Activated CD4-positive, CD25-positive, alpha-beta regulatory T cell treated with anti-CD3 and anti-CD28 coated beads, Interleukin-2, amount 50 U/mL, for 24 hours (primary cell): ENCODE measurements around the gene CNTD1.
"Not testable (repeated sequence)": the region's sequence is repeated elsewhere in the genome, so short reads cannot be mapped to it uniquely, and the experiment has no call there.

ENCODE experiments used
- ATAC-seq, 2 donors: fragments of 150-1000 bp; cut with Tn5 transposase; one replicate each; pipeline ENCODE4 v1.10.0; 2021; ENCODE audit warnings: mild to moderate bottlenecking in 1 of 2, moderate library complexity in 1 of 2

The CNTD1 gene, protein sequence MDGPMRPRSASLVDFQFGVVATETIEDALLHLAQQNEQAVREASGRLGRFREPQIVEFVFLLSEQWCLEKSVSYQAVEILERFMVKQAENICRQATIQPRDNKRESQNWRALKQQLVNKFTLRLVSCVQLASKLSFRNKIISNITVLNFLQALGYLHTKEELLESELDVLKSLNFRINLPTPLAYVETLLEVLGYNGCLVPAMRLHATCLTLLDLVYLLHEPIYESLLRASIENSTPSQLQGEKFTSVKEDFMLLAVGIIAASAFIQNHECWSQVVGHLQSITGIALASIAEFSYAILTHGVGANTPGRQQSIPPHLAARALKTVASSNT

DNA sequence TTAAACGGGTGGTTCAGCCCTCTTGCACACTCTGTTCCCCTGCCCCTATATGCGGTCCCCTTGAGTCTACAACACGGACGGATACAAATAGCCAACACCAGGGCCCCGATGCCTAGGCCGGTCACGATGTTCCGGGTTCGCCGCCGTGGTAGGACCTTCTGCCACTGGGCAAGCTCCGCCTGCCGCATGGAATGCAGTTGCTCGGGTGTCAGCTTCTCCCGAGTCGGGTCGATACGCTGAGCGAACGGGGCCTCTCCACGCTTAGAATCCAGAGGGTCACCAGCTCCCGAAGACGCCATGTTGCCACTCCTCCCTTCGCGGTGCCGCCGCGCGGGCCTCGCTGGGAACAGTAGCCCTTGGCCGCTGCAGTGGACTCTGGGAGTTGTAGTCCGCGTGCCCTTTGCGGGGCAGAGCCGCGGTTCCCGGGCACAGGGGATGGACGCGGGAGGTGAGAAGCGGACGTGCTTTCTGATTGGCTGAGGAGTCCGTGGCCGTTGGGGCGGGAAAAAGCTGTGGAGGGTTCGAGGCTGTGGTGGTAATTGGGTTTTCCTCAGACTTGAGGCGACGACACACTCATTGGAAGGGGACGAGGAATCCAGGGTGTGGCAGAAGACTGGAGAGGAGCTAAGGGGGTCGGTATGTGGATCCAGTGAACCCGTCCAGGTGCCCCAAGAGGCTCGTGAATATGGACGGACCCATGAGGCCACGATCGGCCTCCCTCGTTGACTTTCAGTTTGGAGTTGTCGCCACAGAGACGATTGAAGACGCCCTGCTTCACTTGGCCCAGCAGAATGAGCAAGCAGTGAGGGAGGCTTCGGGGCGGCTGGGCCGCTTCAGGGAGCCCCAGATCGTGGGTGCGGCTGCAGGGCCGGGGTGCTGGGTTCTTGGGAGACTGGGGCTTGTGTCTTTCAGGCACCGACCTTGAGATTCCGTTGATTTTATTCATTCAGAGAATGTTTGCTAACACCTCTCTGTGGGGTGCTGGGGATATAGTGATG, at the start of gene CNTD1, which contains the start of gene COA3:
Gene CNTD1 (plus strand): TSS at position 479 of the 998 bp plus-strand sequence. CDS start 207 bp downstream, at position 686.
Gene COA3 (minus strand): TSS at position 322 of the 998 bp plus-strand sequence. CDS start 23 bp downstream, at position 299.
- ATAC-seq: peak; percentile 99 to 100

- no peak for ATAC-seq
Measured at GRCh38 chr17:42748908-42749798, 49.5 kb upstream of the CNTD1 start.

- ATAC-seq: no peak
Measured at GRCh38 chr17:42750739-42751344, 47.8 kb upstream of the CNTD1 start.

- ATAC-seq: no peak
Measured at GRCh38 chr17:42751628-42752027, 47.0 kb upstream of the CNTD1 start.

GRCh38 chr17:42754782-42755181, 43.9 kb upstream of the CNTD1 start:
- no peak for ATAC-seq

- ATAC-seq: peak in 1 of 2 donors; percentile 41
Measured at GRCh38 chr17:42759982-42760651, 38.5 kb upstream of the CNTD1 start.

DNA sequence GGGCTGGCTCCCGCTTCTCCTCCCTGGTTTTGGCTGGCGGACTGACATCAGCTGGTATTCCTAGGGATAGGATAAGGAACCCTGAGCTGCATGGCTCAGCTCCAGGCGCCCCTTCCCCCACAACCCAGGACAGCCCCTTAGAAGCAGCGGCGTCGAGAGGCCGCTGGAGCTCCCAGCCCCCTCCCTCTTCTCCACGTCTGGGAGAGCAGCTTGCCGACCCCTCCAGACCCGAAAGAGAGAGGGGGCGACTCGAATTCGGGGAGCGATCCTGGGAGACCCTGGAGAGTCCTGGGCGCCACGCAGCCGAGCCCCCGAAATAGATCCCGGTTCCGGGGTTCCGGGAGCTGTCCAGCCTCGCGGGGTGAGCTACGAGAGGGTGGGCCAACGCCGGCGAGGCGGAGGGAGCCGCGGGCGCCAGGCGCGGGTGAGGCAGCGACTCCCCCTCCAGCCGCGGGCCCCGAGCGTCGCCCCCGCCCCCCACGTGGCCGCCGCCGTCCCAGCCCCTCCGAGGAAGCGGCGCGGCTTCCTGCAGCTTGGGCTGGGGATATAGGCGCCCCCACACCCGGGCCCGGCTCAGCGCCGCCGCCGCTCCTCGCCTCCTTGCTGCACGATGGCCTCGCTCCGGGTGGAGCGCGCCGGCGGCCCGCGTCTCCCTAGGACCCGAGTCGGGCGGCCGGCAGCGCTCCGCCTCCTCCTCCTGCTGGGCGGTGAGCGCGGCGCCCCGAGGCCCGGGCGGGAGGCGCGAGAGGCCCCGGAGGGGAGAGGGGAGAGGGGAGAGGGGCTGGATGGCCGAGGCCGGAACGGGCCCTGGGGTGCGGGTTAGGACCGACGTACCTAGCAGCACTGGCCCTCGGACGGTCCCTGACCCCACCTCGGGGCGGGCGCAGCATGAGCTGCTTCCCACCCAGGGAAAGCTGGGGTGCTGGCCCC, 37.7 kb upstream of the CNTD1 start, which contains the start of gene RAMP2:
Gene RAMP2 (plus strand): TSS at position 576 of the 930 bp plus-strand sequence. CDS start 35 bp downstream, at position 611.
- ATAC-seq: peak; percentile 19 to 37

DNA sequence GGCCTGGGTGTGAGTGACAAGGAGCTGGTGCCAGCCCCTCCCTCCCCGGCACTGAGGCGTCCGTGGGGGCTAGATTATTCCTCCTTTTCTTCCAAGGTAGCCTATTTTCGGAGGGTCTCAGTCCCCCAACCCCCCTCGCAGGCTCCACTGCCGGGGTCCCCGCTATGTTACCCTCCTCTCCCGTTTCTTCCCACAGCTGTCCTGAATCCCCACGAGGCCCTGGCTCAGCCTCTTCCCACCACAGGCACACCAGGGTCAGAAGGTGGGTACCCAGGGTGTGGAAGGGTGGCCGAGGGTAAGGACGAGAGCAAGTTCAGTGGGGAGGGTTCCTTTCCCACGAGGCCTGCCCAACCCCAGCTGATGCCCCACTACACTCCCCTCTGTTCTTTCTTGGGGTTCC, 37.0 kb upstream of the CNTD1 start:
- ATAC-seq: no peak

- ATAC-seq: no peak
Measured at GRCh38 chr17:42766124-42766523, 32.5 kb upstream of the CNTD1 start.

- no peak for ATAC-seq
Measured at GRCh38 chr17:42767512-42767911, 31.1 kb upstream of the CNTD1 start.

- ATAC-seq: not testable (repeated sequence)
Measured at GRCh38 chr17:42768006-42768405, 30.7 kb upstream of the CNTD1 start.

- not testable (repeated sequence) for ATAC-seq
Measured at GRCh38 chr17:42769964-42770363, 28.7 kb upstream of the CNTD1 start.

DNA sequence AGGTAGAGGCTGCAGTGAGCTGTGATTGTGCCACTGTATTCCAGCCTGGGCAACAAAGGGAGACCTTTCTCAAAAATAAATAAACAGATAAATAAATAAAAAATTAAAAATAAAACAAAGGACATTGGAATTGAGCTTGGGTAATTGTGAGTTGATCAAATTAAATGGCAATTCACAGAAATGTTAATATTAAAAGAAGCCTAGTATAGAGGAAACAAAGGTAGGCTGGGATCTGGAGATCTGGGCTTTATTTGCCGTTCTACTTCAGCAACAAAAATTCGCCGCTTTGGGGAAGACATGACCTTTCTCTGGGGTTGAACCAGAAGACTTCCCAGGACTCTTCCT, 25.7 kb upstream of the CNTD1 start:
- no peak for ATAC-seq

DNA sequence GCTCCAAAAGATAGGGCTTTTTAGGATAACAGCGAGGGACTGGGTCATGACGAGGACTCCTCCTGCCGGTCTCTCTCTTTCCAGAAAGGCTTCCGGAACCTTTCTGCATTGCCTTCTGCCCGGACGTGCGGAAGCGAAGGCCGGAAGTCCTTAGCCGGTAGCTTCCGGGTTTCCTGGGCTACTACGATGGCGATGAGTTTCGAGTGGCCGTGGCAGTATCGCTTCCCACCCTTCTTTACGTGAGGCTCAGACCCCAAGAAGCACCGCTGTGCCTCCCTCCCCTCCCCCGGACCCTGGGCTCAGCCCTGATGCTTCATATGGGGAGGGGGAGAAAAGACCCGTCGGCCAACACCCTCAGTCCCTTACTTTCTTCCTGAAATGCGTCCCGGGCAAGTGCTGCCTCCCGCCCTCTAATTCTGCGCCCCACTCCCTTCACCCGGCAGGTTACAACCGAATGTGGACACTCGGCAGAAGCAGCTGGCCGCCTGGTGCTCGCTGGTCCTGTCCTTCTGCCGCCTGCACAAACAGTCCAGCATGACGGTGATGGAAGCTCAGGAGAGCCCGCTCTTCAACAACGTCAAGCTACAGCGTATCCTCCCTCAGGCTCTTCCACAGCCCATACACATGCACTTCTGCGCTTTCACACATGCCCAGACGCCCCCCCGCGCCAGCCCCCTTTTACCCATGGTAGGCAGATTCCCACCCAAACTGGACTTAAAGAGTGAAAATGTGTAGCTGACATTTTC, 25.2 kb upstream of the CNTD1 start, which contains the start of gene VPS25:
Gene VPS25 (plus strand): TSS at position 160 of the 746 bp plus-strand sequence. CDS start 27 bp downstream, at position 187.
- peak; percentile 98 for ATAC-seq

- no peak for ATAC-seq
Measured at GRCh38 chr17:42774066-42774745, 24.5 kb upstream of the CNTD1 start.

- ATAC-seq: no peak
Measured at GRCh38 chr17:42775534-42776098, 23.0 kb upstream of the CNTD1 start.

- no peak for ATAC-seq
Measured at GRCh38 chr17:42778570-42778969, 20.1 kb upstream of the CNTD1 start.

GRCh38 chr17:42779304-42779935, 19.2 kb upstream of the CNTD1 start:
- ATAC-seq: no peak
